Common myeloid progenitor, CD34-positive (primary cell): ENCODE data around the gene UGP2.

Experiments
- CTCF ChIA-PET: fragments of 350-600 bp; sonication (Branson Sonifier 250); formaldehyde crosslinking; loops from one replicate; lab custom pipeline; 2021; ENCODE audit warnings: antibody characterized with exemption; lab: Charles Lee
- POLR2A ChIA-PET: fragments of 350-600 bp; sonication (Branson Sonifier 250); formaldehyde crosslinking; loops from one replicate; lab custom pipeline; 2021; ENCODE audit warnings: antibody characterized with exemption; lab: Charles Lee
- DNase-seq, 3 donors: peaks; one replicate each; pipeline versions ENCODE4 v3.0.0 to v3.0.0-alpha.2; 2013
- H3K27ac ChIP-seq, 2 experiments: 1 replicate in 1 of 2; 2 replicates in 1 of 2; pipeline ENCODE4 v1.7.0; 2013; ENCODE audit warnings: inconsistent platforms in 2 of 2, low read length in 2 of 2, mild to moderate bottlenecking in 2 of 2, low read depth in 1 of 2, moderate library complexity in 1 of 2; ENCODE audit not compliant: severe bottlenecking in 2 of 2, insufficient read depth in 1 of 2, poor library complexity in 1 of 2
- H3K27me3 ChIP-seq, 5 experiments: replicated peaks in 2 of 5; 1 replicate in 3 of 5; 2 replicates in 2 of 5; pipeline versions ENCODE4 v1.6.1 to v1.7.0; 2013; ENCODE audit warnings: low read length in 4 of 5, mild to moderate bottlenecking in 2 of 5, moderate library complexity in 2 of 5, inconsistent platforms in 1 of 5; ENCODE audit not compliant: insufficient read depth in 5 of 5, control insufficient read depth in 4 of 5
- H3K36me3 ChIP-seq, 4 experiments: 1 replicate in 2 of 4; 2 replicates in 2 of 4; pipeline versions ENCODE4 v1.6.1 to v1.7.0; 2013; ENCODE audit warnings: low read length in 3 of 4, control low read depth in 1 of 4, mild to moderate bottlenecking in 1 of 4; ENCODE audit not compliant: control insufficient read depth in 4 of 4, insufficient read depth in 4 of 4
- H3K4me1 ChIP-seq, 4 experiments: 1 replicate in 3 of 4; 2 replicates in 1 of 4; pipeline versions ENCODE4 v1.6.1 to v1.7.1; 2013; ENCODE audit warnings: low read length in 3 of 4, mild to moderate bottlenecking in 3 of 4, control low read depth in 1 of 4, inconsistent platforms in 1 of 4, moderate library complexity in 1 of 4; ENCODE audit not compliant: control insufficient read depth in 4 of 4, insufficient read depth in 4 of 4; ENCODE audit errors: control extremely low read depth in 1 of 4
- H3K4me3 ChIP-seq, 7 experiments: 1 replicate in 4 of 7; 2 replicates in 3 of 7; pipeline versions ENCODE4 v1.5.1 to v1.7.0; 2013; ENCODE audit warnings: mild to moderate bottlenecking in 7 of 7, low read length in 6 of 7, moderate library complexity in 6 of 7, inconsistent platforms in 2 of 7, low read depth in 2 of 7, control low read depth in 1 of 7; ENCODE audit not compliant: insufficient read depth in 4 of 7, control insufficient read depth in 1 of 7; ENCODE audit errors: extremely low read depth in 1 of 7
- H3K9me3 ChIP-seq, 5 experiments: 1 replicate in 4 of 5; 2 replicates in 1 of 5; pipeline versions ENCODE4 v1.6.1 to v1.7.1; 2013; ENCODE audit warnings: low read length in 4 of 5, mild to moderate bottlenecking in 2 of 5, inconsistent platforms in 1 of 5, low read depth in 1 of 5, moderate library complexity in 1 of 5; ENCODE audit not compliant: control insufficient read depth in 4 of 5, insufficient read depth in 2 of 5; ENCODE audit errors: control extremely low read depth in 1 of 5
- WGBS: methylation state at CpG from one replicate; pipeline ENCODE4 v1.1.5; 2013; ENCODE audit not compliant: insufficient coverage; 5-methylcytosine and 5-hydroxymethylcytosine counted together

The UGP2 gene

DNA sequence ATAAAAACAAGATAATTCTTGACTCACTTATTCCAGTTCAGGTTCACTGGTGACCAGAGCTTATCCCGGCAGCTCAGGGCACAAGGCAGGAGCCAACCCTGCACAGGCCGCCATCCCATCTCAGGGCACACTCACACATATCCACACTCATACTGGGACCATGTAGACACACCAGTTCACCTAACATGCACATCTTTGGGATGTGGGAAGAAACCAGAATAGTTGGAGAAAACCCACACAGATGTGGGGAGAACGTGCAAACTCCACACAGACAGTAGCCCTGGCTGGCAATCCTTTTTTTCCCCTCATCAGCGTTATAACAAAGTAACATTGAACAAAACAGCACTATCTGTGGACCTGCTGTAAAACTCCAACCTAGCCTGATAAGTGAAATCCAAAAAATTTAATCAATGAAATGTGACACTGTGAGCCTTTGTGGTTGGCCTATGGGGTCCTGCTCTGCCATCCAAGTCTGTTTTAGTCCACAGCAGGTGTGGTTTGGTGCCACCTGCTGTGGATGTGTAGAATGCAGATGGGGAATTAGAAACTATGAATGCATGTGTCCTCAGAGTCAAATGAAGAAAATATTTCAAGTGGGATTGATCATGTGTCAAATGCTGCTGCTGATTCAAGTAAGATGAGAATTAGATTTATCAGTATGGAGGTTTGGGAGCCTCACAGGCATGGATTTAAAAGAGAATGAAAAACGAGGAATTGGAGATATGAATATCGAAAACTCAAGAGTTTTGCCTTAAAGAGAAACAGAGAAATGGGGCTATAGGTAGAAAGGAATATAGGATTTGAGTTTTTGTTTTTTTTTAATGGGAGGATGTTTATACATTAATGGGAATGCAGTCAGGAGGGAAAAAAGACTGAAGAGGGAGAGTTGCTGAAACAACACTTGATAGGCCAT, 47.0 kb downstream of the UGP2 start:
- POLR2A ChIA-PET: no interaction called here
- 100% methylated on average over 6 of the region's 6 CpGs for WGBS
- CTCF ChIA-PET: interaction anchor here (0.7 to 1.8 kb wide), 5 partner anchors 11 to 197 kb away, joined by 4 to 8 read pairs (median 4); no protein-coding TSS in a partner anchor
- no peak overlapping the region for H3K4me3 ChIP-seq
- DNase-seq: peak; percentile 43 to 71 (median 61)
- H3K27me3 ChIP-seq: no peaks in the 10 kb centered on the region
- peaks cover 28 to 89% (median 65%) of the 10 kb centered on the region in 4 experiments for H3K36me3 ChIP-seq
- no peak overlapping the region for H3K27ac ChIP-seq
- H3K9me3 ChIP-seq: no peaks in the 10 kb centered on the region
- H3K4me1 ChIP-seq: no peaks in the 10 kb centered on the region

DNA sequence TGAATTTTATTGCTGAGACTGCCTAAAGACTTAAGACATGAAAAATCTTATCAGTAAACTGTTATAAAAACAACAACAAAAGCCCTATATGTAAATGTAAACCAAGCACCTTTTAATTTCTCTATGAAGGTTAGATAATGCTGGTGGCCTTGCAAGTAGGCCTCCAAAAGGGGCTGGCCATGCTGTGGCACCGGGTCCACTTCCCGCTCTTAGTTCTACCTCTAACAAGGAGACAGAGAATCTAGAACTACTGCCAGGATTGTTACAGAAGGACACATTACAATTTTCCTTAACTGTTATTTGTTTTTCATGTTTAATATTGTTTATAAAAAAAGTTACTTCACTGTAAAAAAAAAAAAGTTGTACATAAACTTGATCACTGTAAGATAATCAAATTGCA, 49.0 kb downstream of the UGP2 start:
- POLR2A ChIA-PET: no interaction called here
- H3K4me3 ChIP-seq: no peak overlapping the region

DNA sequence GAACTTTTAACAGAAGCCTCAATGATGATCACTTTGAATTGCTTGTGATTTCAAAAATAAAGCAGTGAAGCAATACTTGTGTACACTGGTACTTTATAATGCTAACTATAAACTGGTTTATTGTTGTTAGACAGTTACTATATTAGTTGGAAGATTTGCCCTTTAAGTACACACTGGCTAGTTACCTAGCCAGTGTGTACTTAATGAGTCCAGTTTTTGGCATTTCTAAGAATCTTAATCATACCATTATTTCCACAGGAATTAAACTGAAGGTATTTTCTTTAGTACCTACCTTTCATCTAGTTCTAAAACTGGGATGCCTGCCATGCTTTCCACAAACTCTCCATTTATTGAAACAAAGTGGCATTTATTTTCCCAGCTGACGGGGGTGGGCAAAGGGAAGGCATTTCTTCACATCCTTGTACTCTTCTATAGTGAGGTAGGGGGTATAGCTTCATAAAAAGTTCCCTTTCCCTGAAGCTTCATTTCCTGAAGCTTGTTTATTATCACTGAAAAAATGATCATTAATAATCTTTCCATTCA, 49.9 kb downstream of the UGP2 start:
- ChIA-PET POLR2A (no interaction called here), CTCF (no interaction called here)
- no CpG with 5 or more reads among the region's 1 CpG for WGBS
- Histone ChIP-seq H3K9me3 (no peaks in the 10 kb centered on the region), H3K27me3 (no peaks in the 10 kb centered on the region), H3K4me3 (no peak overlapping the region), H3K27ac (no peak overlapping the region), H3K36me3 (peaks cover 16 to 79% (median 56%) of the 10 kb centered on the region in 4 experiments), H3K4me1 (no peaks in the 10 kb centered on the region)
- DNase-seq: no peak

More for the DNA sequence above, 49.0 kb downstream of the UGP2 start:
- Histone ChIP-seq H3K27ac (no peak overlapping the region), H3K4me1 (no peaks in the 10 kb centered on the region), H3K9me3 (no peaks in the 10 kb centered on the region), H3K36me3 (peaks cover 20 to 82% (median 60%) of the 10 kb centered on the region in 4 experiments), H3K27me3 (no peaks in the 10 kb centered on the region)
- no CpG with 5 or more reads among the region's 2 CpGs for WGBS
- no peak for DNase-seq
- CTCF ChIA-PET: interaction anchor here (1.8 kb wide), 1 partner anchor 9 kb away, joined by 8 read pairs; no protein-coding TSS in a partner anchor

DNA sequence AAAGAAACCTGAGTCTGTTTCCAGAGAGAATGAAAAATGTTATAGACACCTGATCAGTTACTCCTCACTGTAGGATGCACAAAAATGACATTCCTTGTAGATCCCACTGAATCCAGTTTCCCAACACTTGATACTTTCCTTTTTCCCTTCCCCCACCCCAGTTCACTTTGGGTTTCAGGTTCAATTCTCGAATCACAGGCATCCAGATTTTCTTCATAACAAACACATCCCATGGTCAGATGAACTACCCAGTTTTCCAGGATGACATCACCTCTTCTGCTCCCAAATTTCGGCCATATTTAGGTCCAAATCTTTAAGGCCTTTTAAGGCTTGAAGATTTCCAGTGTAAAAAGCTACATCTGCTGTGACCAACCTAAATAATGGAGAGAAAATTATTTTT, 51.5 kb downstream of the UGP2 start:
- CTCF ChIA-PET: interaction anchor here (1.5 kb wide), 1 partner anchor 194 kb away, joined by 3 read pairs; no protein-coding TSS in a partner anchor
- Histone ChIP-seq H3K36me3 (peaks cover 22 to 67% (median 46%) of the 10 kb centered on the region in 4 experiments), H3K4me3 (no peak overlapping the region), H3K9me3 (no peaks in the 10 kb centered on the region), H3K27ac (no peak overlapping the region), H3K27me3 (no peaks in the 10 kb centered on the region), H3K4me1 (no peaks in the 10 kb centered on the region)
- POLR2A ChIA-PET: no interaction called here
- 100% methylated on average over 1 of the region's 2 CpGs for WGBS
- DNase-seq: no peak

DNA sequence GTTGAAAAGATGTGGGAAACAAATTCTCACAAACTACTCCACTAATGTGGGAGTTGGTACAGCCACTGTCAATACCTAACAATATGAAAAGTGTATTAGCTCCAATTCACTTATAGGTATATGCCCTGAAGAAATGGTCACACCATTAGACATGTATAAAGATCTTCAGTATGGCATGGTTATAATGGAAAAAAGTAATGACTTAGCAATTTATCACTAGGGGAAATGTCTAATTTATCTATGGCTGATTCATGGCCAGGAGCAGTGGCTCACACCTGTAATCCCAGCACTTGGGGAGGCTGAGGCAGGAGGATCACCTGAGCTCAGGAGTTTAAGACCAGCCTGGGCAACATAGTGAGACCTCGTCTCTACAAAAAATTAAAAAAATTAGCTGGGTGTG, 52.5 kb downstream of the UGP2 start:
- peaks cover 30 to 69% (median 46%) of the 10 kb centered on the region in 4 experiments for H3K36me3 ChIP-seq

DNA sequence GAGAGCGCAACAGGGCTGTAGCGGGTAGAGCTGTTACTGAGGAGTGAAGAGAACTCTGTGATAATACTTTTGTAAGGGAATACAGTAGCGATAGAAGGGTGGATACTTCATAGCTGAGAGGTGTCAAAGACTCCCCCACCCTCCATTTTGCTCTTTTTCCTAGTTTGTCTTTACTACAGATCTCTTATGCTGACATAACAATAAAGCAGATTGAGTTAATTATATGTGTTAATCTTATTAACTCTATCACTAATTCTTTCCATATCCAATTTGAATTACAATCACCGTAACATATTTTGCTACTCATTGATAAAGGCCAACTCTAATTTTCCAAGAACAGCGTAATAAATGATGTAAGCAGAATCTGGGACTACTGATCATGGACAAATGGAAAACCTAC, 57.1 kb downstream of the UGP2 start:
- no peaks in the 10 kb centered on the region for H3K4me1 ChIP-seq
- H3K27me3 ChIP-seq: no peaks in the 10 kb centered on the region
- POLR2A ChIA-PET: no interaction called here
- peaks cover 20 to 54% (median 35%) of the 10 kb centered on the region in 4 experiments for H3K36me3 ChIP-seq
- no peak overlapping the region for H3K27ac ChIP-seq
- no peak overlapping the region for H3K4me3 ChIP-seq
- CTCF ChIA-PET: interaction anchor here (2.0 kb wide), 1 partner anchor 9 kb away, joined by 8 read pairs; no protein-coding TSS in a partner anchor
- no peak for DNase-seq
- H3K9me3 ChIP-seq: peaks cover 2 to 24% (median 8%) of the 10 kb centered on the region in 5 experiments
- 94% methylated on average over 2 of the region's 5 CpGs for WGBS

More for the DNA sequence above, 52.5 kb downstream of the UGP2 start:
- DNase-seq: no peak
- Histone ChIP-seq H3K4me3 (no peak overlapping the region), H3K27ac (no peak overlapping the region), H3K9me3 (no peaks in the 10 kb centered on the region), H3K27me3 (no peaks in the 10 kb centered on the region), H3K4me1 (no peaks in the 10 kb centered on the region)
- ChIA-PET CTCF (interaction anchor here (1.2 kb wide), 1 partner anchor 11 kb away, joined by 3 read pairs; no protein-coding TSS in a partner anchor), POLR2A (no interaction called here)
- whole genome bisulfite sequencing: no CpG with 5 or more reads among the region's 1 CpG
